ENCODE data around the gene TRAPPC13. TPM values are rescaled to one million over a fixed set of nuclear protein-coding genes. Genes with fewer than 3 reads are reported as not detected.
"Not testable (repeated sequence)": the region's sequence is repeated elsewhere in the genome, so short reads cannot be mapped to it uniquely, and the experiment has no call there.

The TRAPPC13 gene
- total RNA-seq, 4 donors from 2014 or later, result 11.4 to 18.1 (median 14.2) TPM

DNA sequence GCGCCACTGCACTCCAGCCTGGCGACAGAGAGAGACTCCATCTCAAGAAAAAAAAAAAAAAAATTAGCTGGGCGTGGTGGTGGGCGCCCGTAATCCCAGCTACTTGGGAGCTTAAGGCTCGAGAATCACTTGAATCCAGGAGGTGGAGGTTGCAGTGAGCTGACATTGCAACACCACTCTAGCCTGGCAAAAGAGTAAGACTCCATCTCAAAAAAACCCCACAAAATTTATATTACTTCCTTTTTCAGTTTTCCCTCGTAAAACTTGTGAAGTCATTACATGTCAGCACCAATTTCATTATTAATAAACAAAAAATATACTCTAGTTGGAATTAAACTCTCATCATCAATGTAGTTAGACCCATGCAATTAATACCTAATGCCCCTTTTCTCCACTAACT, 43.9 kb downstream of the TRAPPC13 start:
- WGBS, 2 donors, result 86 to 88% methylated on average over 7 of the region's 7 CpGs
- TF ChIP-seq POLR2A (IDR thresholded peaks at IDR 0.05), result no peak
- TF ChIP-seq, protein P1, sequence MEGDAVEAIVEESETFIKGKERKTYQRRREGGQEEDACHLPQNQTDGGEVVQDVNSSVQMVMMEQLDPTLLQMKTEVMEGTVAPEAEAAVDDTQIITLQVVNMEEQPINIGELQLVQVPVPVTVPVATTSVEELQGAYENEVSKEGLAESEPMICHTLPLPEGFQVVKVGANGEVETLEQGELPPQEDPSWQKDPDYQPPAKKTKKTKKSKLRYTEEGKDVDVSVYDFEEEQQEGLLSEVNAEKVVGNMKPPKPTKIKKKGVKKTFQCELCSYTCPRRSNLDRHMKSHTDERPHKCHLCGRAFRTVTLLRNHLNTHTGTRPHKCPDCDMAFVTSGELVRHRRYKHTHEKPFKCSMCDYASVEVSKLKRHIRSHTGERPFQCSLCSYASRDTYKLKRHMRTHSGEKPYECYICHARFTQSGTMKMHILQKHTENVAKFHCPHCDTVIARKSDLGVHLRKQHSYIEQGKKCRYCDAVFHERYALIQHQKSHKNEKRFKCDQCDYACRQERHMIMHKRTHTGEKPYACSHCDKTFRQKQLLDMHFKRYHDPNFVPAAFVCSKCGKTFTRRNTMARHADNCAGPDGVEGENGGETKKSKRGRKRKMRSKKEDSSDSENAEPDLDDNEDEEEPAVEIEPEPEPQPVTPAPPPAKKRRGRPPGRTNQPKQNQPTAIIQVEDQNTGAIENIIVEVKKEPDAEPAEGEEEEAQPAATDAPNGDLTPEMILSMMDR (IDR thresholded peaks at IDR 0.05), result no peak
- intact Hi-C loops (cut with DNase I; ENCODE audit: low total_unique reads), result no loop called here
- no peak overlapping the region for H3K4me3 ChIP-seq (ENCODE audit: low read depth, poor library complexity, severe bottlenecking)
- DNase-seq (ENCODE audit: low spot score in 2 of 2), result no peak

DNA sequence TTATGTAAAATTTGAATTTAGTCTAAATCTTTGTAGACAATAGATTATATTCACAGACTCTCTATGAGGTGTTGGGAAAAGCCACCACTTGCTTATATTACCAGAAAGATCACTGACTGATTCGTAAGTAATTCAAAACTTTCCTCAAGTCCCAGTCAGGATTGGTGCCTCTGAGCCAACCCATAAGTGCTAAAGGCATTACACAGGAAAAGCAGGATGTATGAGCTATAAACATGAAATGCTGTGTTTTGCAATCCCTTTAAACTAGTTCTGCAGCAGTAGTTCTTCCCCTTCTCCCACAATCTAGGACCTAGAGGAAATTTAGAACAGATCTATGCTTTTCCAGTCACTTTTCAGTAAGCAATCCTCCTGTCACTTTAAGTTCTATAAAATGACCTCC, 48.0 kb downstream of the TRAPPC13 start:
- TF ChIP-seq, protein P1 (IDR thresholded peaks at IDR 0.05), result no peak
- DNase-seq (ENCODE audit: low spot score in 2 of 2), result no peak
- intact Hi-C loops (cut with DNase I; ENCODE audit: low total_unique reads), result no loop called here
- H3K4me3 ChIP-seq (ENCODE audit: low read depth, poor library complexity, severe bottlenecking), result no peak overlapping the region
- 72 to 79% methylated on average over 1 of the region's 1 CpG for WGBS, 2 donors

DNA sequence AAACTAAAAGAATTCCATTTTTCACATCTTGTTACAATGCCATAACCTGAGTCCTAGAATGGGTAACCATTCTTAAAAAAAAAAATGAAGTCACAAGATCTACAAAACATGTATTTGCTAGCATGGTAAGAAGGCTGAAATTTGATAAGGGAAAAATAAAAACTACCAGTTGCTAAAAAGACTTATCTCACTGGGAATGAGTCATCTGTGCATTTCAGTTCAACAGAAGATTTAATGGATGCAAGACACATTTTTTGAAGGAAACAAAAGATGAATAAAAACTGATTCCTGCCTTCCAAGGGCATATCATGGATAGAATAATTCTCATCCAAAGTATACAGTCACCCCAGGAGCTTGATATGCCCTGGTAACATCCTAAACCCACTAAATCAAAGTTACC, 49.9 kb downstream of the TRAPPC13 start:
- H3K4me3 ChIP-seq (ENCODE audit: low read depth, poor library complexity, severe bottlenecking), result no peak overlapping the region
- TF ChIP-seq POLR2A (IDR thresholded peaks at IDR 0.05), result no peak
- TF ChIP-seq, protein P1 (IDR thresholded peaks at IDR 0.05), result no peak
- no peak for DNase-seq (ENCODE audit: low spot score in 2 of 2)
- intact Hi-C loops (cut with DNase I; ENCODE audit: low total_unique reads), result no loop called here

DNA sequence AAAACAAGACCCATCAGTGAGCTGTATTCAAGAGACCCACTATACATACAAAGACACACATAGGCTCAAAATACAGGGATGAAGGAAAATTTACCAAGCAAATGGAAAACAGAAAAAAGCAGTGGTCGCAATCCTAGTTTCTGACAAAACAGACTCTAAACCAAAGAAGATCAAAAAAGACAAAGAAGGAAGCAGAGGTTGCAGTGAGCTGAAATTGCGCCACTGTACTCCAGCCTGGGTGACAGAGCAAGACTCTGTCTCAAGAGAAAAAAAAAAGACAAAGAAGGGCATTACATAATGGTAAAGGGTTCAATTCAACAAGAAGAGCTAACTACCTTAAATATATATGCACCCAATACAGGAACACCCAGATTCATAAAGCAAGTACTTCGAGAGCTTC, 51.2 kb downstream of the TRAPPC13 start:
- intact Hi-C loops (cut with DNase I; ENCODE audit: low total_unique reads); H3K4me3 ChIP-seq (ENCODE audit: low read depth, poor library complexity, severe bottlenecking); DNase-seq (ENCODE audit: low spot score in 2 of 2): not testable (repeated sequence)
- 93 to 96% methylated on average over 3 of the region's 3 CpGs for WGBS, 2 donors

DNA sequence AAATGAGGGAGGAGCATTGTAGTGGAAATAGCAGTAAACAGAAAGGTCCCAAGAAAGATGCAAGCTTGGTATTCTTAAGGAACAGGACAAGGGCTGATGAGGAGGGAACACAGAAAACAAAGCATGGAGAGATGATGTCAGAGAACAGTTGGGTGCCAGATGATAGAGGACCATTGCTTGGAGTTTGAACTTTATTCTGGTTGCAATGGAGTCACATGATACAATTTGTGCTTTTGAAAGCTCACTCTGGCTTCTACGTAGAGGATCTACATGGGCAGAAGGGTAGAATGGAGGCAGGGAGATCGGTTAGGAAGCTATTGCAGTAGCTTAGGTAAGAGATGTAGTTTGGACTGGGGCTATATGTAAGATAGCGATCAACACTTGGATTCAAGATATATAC, 57.3 kb downstream of the TRAPPC13 start:
- no peak for TF ChIP-seq POLR2A (IDR thresholded peaks at IDR 0.05)
- TF ChIP-seq, protein P1 (IDR thresholded peaks at IDR 0.05), result no peak
- no peak overlapping the region for H3K4me3 ChIP-seq (ENCODE audit: low read depth, poor library complexity, severe bottlenecking)
- 90 to 92% methylated on average over 3 of the region's 3 CpGs for WGBS, 2 donors
- intact Hi-C loops (cut with DNase I; ENCODE audit: low total_unique reads), result no loop called here
- no peak for DNase-seq (ENCODE audit: low spot score in 2 of 2)

DNA sequence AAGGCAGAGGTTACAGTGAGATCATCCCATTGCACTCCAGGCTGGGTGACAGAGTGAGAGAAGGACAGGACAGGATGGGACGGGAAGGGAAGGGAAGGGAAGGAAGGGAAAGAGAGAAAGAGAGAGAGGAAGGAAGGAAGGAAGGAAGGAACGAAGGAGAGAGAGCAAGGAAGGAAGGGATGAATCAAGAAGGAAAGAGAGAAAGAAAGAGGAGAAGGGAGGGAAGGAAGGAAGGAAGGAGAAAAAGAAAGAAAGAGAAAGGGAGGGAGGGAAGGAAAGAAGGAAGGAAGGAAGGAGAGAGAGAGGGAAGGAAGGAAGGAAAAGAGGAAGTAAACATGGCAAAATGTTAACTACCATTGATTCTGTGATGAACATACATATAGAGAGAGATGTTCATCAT, 68.3 kb downstream of the TRAPPC13 start:
- H3K4me3 ChIP-seq (ENCODE audit: low read depth, poor library complexity, severe bottlenecking), result no peak overlapping the region
- intact Hi-C loops (cut with DNase I; ENCODE audit: low total_unique reads), result no loop called here
- no peak for DNase-seq (ENCODE audit: low spot score in 2 of 2)
- TF ChIP-seq, protein P1 (IDR thresholded peaks at IDR 0.05), result no peak
- no peak for TF ChIP-seq POLR2A (IDR thresholded peaks at IDR 0.05)
- WGBS, 2 donors, result 85 to 91% methylated on average over 2 of the region's 2 CpGs

Data from lower leg skin (tissue), 4 donors.